Endodermal cell (in vitro differentiated cells): ENCODE results near the gene ZNF780A. TPM values are rescaled to one million over a fixed set of nuclear protein-coding genes. Genes with fewer than 3 reads are reported as not detected.

Experiments used
- DNase-seq: peaks from one replicate; pipeline ENCODE4 v3.0.0-alpha.2; 2017
- H3K27ac ChIP-seq: 2 replicates; pipeline ENCODE4 v1.5.1; 2013; ENCODE audit warnings: mild to moderate bottlenecking, low read depth, low read length, moderate library complexity
- H3K27me3 ChIP-seq: 2 replicates; pipeline ENCODE4 v1.6.1; 2013; ENCODE audit warnings: mild to moderate bottlenecking, low read length, moderate library complexity; ENCODE audit not compliant: insufficient read depth, control insufficient read depth, poor library complexity, severe bottlenecking
- H3K36me3 ChIP-seq: 2 replicates; pipeline ENCODE4 v1.7.0; 2013; ENCODE audit warnings: mild to moderate bottlenecking, low read length, moderate library complexity; ENCODE audit not compliant: control insufficient read depth, insufficient read depth
- H3K4me1 ChIP-seq: one replicate; pipeline ENCODE4 v1.7.0; 2013; ENCODE audit warnings: low read length; ENCODE audit not compliant: control insufficient read depth, insufficient read depth
- H3K4me3 ChIP-seq: 2 replicates; pipeline ENCODE4 v1.5.1; 2013; ENCODE audit warnings: mild to moderate bottlenecking, low read length, moderate library complexity
- H3K9ac ChIP-seq: 2 replicates; pipeline ENCODE4 v1.6.1; 2013; ENCODE audit warnings: mild to moderate bottlenecking, low read length, moderate library complexity; ENCODE audit not compliant: poor library complexity, severe bottlenecking; ENCODE audit errors: extremely low read depth
- H3K9me3 ChIP-seq: 2 replicates; pipeline ENCODE4 v1.6.1; 2013; ENCODE audit warnings: mild to moderate bottlenecking, low read length, moderate library complexity; ENCODE audit not compliant: control insufficient read depth
- H3K27ac Mint-ChIP-seq: 2 replicates; pipeline ENCODE4 v1.8.0; 2020; ENCODE audit warnings: mixed read lengths
- H3K27me3 Mint-ChIP-seq: 2 replicates; pipeline ENCODE4 v1.8.0; 2021; ENCODE audit warnings: mild to moderate bottlenecking, mixed read lengths; ENCODE audit not compliant: insufficient read depth
- H3K36me3 Mint-ChIP-seq: 2 replicates; pipeline ENCODE4 v1.8.0; 2020; ENCODE audit warnings: low read depth, mixed read lengths
- H3K4me1 Mint-ChIP-seq: 2 replicates; pipeline ENCODE4 v1.8.0; 2020; ENCODE audit warnings: mixed read lengths
- H3K4me3 Mint-ChIP-seq: 2 replicates; pipeline ENCODE4 v1.8.0; 2020; ENCODE audit warnings: mild to moderate bottlenecking, moderate library complexity, mixed read lengths
- H3K9me3 Mint-ChIP-seq: 2 replicates; pipeline ENCODE4 v1.8.0; 2020; ENCODE audit warnings: mild to moderate bottlenecking, mixed read lengths
- WGBS, 2 experiments: methylation state at CpG; one replicate each; pipeline versions ENCODE4 v1.1.5 to v1.1.7; 2013; ENCODE audit warnings: missing lambda C conversion rate in 2 of 2, mixed read lengths in 1 of 2; ENCODE audit not compliant: insufficient coverage in 1 of 2, insufficient read length in 1 of 2; 5-methylcytosine and 5-hydroxymethylcytosine counted together
- total RNA-seq, 2 donors: library from RNA; stranded (reverse); fragmentation: NEBNext Ultra II Directional in 1 of 2; extraction: Animal tissue kit (Norgen Biotek cat#: 25700) in 1 of 2; gene quantifications; 2 replicates in 1 of 2; 3 replicates in 1 of 2; pipeline ENCODE4 v1.2.1, GENCODE V29; 2021
- TF ChIP-seq, protein P1 (sequence below): fragments of 200-600 bp; sonication (generic); conservative IDR thresholded peaks from 2 replicates; pipeline ENCODE4 v1.5.0; 2021; ENCODE audit warnings: antibody characterized with exemption, mild to moderate bottlenecking

Gene ZNF780A
- total RNA-seq, 2 donors from 2014 or later, result 20.5 to 21.2 TPM

DNA sequence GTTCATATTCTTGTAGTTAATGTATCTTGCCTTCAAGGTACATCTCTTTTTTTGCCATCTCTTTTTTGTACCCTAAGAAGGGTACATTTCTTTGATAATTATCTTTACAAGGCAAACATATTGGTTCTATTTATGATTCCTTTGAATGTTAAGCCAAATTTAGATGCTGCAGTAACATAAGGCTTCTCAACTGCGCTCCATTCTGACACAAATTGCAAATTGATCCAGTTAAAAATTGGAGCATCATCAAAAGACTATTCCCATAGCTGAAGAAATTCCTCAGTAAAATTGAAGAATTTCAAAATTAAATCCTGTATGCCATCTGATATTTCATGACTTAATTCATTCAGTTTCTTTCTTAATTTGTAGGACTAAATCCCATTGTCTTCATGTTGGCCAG is 2.7 kb upstream of the ZNF780A start:
- TF ChIP-seq, protein P1, sequence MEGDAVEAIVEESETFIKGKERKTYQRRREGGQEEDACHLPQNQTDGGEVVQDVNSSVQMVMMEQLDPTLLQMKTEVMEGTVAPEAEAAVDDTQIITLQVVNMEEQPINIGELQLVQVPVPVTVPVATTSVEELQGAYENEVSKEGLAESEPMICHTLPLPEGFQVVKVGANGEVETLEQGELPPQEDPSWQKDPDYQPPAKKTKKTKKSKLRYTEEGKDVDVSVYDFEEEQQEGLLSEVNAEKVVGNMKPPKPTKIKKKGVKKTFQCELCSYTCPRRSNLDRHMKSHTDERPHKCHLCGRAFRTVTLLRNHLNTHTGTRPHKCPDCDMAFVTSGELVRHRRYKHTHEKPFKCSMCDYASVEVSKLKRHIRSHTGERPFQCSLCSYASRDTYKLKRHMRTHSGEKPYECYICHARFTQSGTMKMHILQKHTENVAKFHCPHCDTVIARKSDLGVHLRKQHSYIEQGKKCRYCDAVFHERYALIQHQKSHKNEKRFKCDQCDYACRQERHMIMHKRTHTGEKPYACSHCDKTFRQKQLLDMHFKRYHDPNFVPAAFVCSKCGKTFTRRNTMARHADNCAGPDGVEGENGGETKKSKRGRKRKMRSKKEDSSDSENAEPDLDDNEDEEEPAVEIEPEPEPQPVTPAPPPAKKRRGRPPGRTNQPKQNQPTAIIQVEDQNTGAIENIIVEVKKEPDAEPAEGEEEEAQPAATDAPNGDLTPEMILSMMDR, result no peak
- Mint-ChIP-seq H3K27ac (no peak overlapping the region), H3K27me3 (peaks cover 1% of the 10 kb centered on the region), H3K9me3 (peaks cover 14% of the 10 kb centered on the region), H3K4me3 (no peak overlapping the region), H3K4me1 (peaks cover 7% of the 10 kb centered on the region), H3K36me3 (peaks cover 5% of the 10 kb centered on the region)
- no peak overlapping the region for H3K4me3 ChIP-seq
- WGBS, 2 experiments, result 94 to 100% methylated on average over 1 of the region's 1 CpG
- peaks cover 2% of the 10 kb centered on the region for H3K36me3 ChIP-seq
- no peaks in the 10 kb centered on the region for H3K4me1 ChIP-seq
- peaks cover 16% of the 10 kb centered on the region for H3K9me3 ChIP-seq
- no peak overlapping the region for H3K9ac ChIP-seq
- DNase-seq, result no peak
- H3K27me3 ChIP-seq, result no peaks in the 10 kb centered on the region
- no peak overlapping the region for H3K27ac ChIP-seq

DNA sequence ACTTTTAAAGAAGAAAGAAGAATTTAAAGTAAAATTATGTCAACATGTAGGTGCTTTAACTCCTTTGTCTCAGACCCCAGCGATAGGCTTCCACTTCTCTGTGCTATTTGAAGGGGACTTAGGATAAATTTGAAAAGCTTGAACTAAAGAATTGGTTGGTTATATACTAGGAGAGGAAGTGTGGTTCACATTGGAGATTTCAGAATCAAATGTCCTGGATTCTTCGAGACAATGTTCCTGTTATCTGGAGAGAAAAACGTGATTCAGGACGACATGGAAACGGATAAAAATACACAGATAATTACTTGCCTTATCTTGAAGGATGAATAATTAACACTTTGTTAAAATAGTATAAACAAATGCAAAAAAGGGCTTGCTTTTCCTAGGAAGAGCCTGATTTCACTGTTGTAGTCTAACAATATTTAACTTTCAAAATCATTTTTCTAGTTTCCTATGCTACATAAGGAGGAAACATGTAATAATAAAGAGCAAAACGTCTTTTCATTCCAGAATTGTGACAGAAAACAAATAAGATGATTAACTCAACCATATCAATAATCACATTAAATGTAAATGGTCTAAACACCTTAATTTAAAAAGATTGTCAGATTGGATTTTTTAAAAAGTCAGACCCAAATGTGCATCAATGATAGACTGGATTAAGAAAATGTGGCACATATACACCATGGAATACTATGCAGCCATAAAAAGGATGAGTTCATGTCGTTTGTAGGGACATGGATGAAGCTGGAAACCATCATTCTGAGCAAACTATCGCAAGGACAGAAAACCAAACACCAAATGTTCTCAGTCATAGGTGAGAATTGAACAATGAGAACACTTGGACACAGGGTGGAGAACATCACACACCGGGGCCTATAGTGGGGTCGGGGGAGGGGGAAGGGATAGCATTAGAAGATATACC is 724 bp upstream of the ZNF780A start:
- no peaks in the 10 kb centered on the region for H3K27me3 Mint-ChIP-seq

DNA sequence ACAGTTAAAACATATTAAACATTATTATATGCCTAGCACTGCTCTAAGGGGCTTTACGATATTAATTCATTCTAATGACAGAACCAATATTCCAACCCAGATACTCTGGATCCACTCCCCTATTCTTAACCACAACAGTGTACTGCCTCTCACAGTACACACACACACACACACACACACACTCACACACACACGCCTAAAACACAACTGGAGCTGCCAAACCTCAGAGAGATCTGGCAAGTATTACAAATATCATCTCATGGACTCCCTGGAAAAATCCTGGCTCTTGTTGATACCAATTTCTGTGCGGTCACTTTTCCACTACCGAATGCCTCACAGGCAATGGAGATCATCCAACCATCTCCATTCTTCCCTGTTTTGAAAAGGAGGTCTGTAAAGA is 1.3 kb downstream of the ZNF780A start:
- H3K9me3 ChIP-seq, result peaks cover 24% of the 10 kb centered on the region
- no peak overlapping the region for H3K27ac Mint-ChIP-seq
- no peaks in the 10 kb centered on the region for H3K27me3 ChIP-seq
- H3K4me3 Mint-ChIP-seq, result peak overlapping the region; percentile 96
- no peak overlapping the region for H3K27ac ChIP-seq
- peak overlapping the region; percentile 88 for H3K9ac ChIP-seq
- H3K27me3 Mint-ChIP-seq, result no peaks in the 10 kb centered on the region
- no peak for DNase-seq
- H3K4me1 ChIP-seq, result no peaks in the 10 kb centered on the region
- peaks cover 7% of the 10 kb centered on the region for H3K4me1 Mint-ChIP-seq
- H3K9me3 Mint-ChIP-seq, result peaks cover 24% of the 10 kb centered on the region
- TF ChIP-seq, protein P1, result no peak
- 91 to 94% methylated on average over 3 to 4 of the region's 4 CpGs for WGBS, 2 experiments
- peak overlapping the region; percentile 92 for H3K4me3 ChIP-seq
- peaks cover 5% of the 10 kb centered on the region for H3K36me3 ChIP-seq
- peaks cover 22% of the 10 kb centered on the region for H3K36me3 Mint-ChIP-seq

More for the DNA sequence above, 724 bp upstream of the ZNF780A start:
- DNase-seq, result no peak
- Histone ChIP-seq H3K9me3 (peaks cover 24% of the 10 kb centered on the region), H3K4me3 (peak overlapping the region; percentile 92), H3K9ac (peak overlapping the region; percentile 88), H3K4me1 (no peaks in the 10 kb centered on the region), H3K27ac (no peak overlapping the region), H3K27me3 (no peaks in the 10 kb centered on the region), H3K36me3 (peaks cover 5% of the 10 kb centered on the region)
- Mint-ChIP-seq H3K36me3 (peaks cover 15% of the 10 kb centered on the region), H3K4me3 (peak overlapping the region; percentile 96), H3K27ac (peak overlapping the region; percentile 99), H3K4me1 (peaks cover 7% of the 10 kb centered on the region), H3K9me3 (peaks cover 24% of the 10 kb centered on the region)
- TF ChIP-seq, protein P1, result no peak
- WGBS, 2 experiments, result 50 to 62% methylated on average over 2 to 9 of the region's 10 CpGs
